Panc1 (cell line): ENCODE data around the gene ZCCHC24. TPM values are rescaled to one million over a fixed set of nuclear protein-coding genes. Genes with fewer than 3 reads are reported as not detected.

ENCODE experiments used
- ATAC-seq: fragments of 200-7000 bp; cut with Tn5 transposase; 2 replicates; pipeline ENCODE4 v1.9.1; 2020; ENCODE audit warnings: mild to moderate bottlenecking, moderate library complexity
- BruUV-seq: library from RNA; stranded (reverse); fragments of 400-500 nt; replicated peaks from 2 replicates; lab custom pipeline; 2021; lab: Mats Ljungman, UMichigan
- CTCF ChIA-PET: fragments of 300-600 bp; sonication (Branson Sonifier 250); formaldehyde crosslinking; loops from one replicate; lab custom pipeline; 2022; ENCODE audit warnings: antibody characterized with exemption; lab: Charles Lee
- POLR2A ChIA-PET: fragments of 300-600 bp; sonication (Branson Sonifier 250); formaldehyde crosslinking; loops from one replicate; lab custom pipeline; 2022; ENCODE audit warnings: antibody characterized with exemption; lab: Charles Lee
- DNase-seq: peaks from one replicate; pipeline ENCODE4 v3.0.0-alpha.2; 2010; ENCODE audit warnings: low read depth, low spot score
- H3K27ac ChIP-seq: 2 replicates; pipeline ENCODE4 v1.5.1; 2011; ENCODE audit warnings: mild to moderate bottlenecking, low read length, inconsistent platforms
- H3K27me3 ChIP-seq: fragments of 200-500 bp; sonication (Bioruptor generic); 2 replicates; pipeline ENCODE4 v1.6.0; 2014; ENCODE audit warnings: low read length, inconsistent platforms; ENCODE audit not compliant: control insufficient read depth, insufficient read depth
- H3K36me3 ChIP-seq: fragments of 200-500 bp; sonication (Bioruptor generic); 2 replicates; pipeline ENCODE4 v1.5.1; 2014; ENCODE audit warnings: inconsistent platforms, mild to moderate bottlenecking, low read length, moderate library complexity; ENCODE audit not compliant: control insufficient read depth, insufficient read depth
- H3K4me1 ChIP-seq: 2 replicates; pipeline ENCODE4 v1.5.1; 2011; ENCODE audit warnings: inconsistent platforms, mild to moderate bottlenecking, low read length, moderate library complexity; ENCODE audit not compliant: control insufficient read depth, insufficient read depth
- H3K4me3 ChIP-seq, 2 experiments: 2 replicates each; pipeline ENCODE4 v1.5.1; 2011 to 2012; ENCODE audit warnings: low read depth in 2 of 2, low read length in 2 of 2, mild to moderate bottlenecking in 2 of 2, inconsistent platforms in 1 of 2, moderate library complexity in 1 of 2
- H3K9me3 ChIP-seq: fragments of 200-500 bp; sonication (Bioruptor generic); 2 replicates; pipeline ENCODE4 v1.5.1; 2014; ENCODE audit warnings: low read depth, mild to moderate bottlenecking, inconsistent platforms, low read length, moderate library complexity; ENCODE audit not compliant: control insufficient read depth, insufficient read depth
- CTCF ChIP-seq: fragments of 450-650 bp; IDR thresholded peaks from 2 replicates; pipeline ENCODE4 v1.5.1; 2017; ENCODE audit warnings: mild to moderate bottlenecking
- POLR2AphosphoS5 ChIP-seq: IDR thresholded peaks from 2 replicates; pipeline ENCODE4 v1.6.1; 2012; ENCODE audit warnings: mild to moderate bottlenecking, low read depth, low read length, moderate library complexity
- REST ChIP-seq, 2 experiments: IDR thresholded peaks; 2 replicates each; pipeline ENCODE4 v1.6.1; 2011 to 2012; ENCODE audit warnings: low read depth in 2 of 2, control low read depth in 1 of 2, low read length in 1 of 2, mild to moderate bottlenecking in 1 of 2, moderate library complexity in 1 of 2; ENCODE audit not compliant: insufficient read depth in 1 of 2
- SIN3A ChIP-seq: IDR thresholded peaks from 2 replicates; pipeline ENCODE4 v1.6.1; 2012; ENCODE audit warnings: low read depth, mild to moderate bottlenecking, low read length, moderate library complexity, borderline replicate concordance; ENCODE audit not compliant: insufficient read depth
- TCF7L2 ChIP-seq: IDR thresholded peaks from 2 replicates; pipeline ENCODE4 v1.6.1; 2011; ENCODE audit warnings: mild to moderate bottlenecking, low read depth, low read length, inconsistent platforms
- in situ Hi-C: cut with HindIII; loops from 2 replicates; pipeline ENCODE4 v1.10.0; 2016; ENCODE audit warnings: low sequenced_read_pairs, low pct_unique_long_range_greater_than_20kb
- intact Hi-C: fragments of 100-400 bp; cut with micrococcal nuclease; formaldehyde crosslinking; loops from one replicate; pipeline ENCODE4 v1.10.0; 2022; ENCODE audit not compliant: unreplicated experiment
- total RNA-seq: library from RNA; stranded (reverse); gene quantifications from one replicate; pipeline ENCODE4 v1.2.1, GENCODE V29; 2021; ENCODE audit not compliant: unreplicated experiment

Gene ZCCHC24
- total RNA-seq, 1 experiment from 2014 or later, result 7.8 TPM

GRCh38 chr10:79449181-79450146, 4.0 kb upstream of the ZCCHC24 start:
- Histone ChIP-seq H3K9me3 (no peaks in the 10 kb centered on the region), H3K4me1 (peaks cover 8% of the 10 kb centered on the region), H3K27me3 (peaks cover 8% of the 10 kb centered on the region), H3K27ac (no peak overlapping the region), H3K4me3 (no peak overlapping the region), H3K36me3 (no peaks in the 10 kb centered on the region; the same call in 1 of the 2 replicates)
- POLR2A ChIA-PET, result interaction anchor here (0.6 kb wide), 1 partner anchor 1861 kb away, joined by 6 read pairs; no protein-coding TSS in a partner anchor
- TF ChIP-seq SIN3A, result no peak
- TF ChIP-seq REST (IDR thresholded peaks at IDR 0.05; ENCODE audit: insufficient read depth in 1 of 2, low read depth in 2 of 2, low read length in 1 of 2), result no peak
- no peak for TF ChIP-seq CTCF
- TF ChIP-seq TCF7L2, result no peak
- no peak for TF ChIP-seq POLR2AphosphoS5
- intact Hi-C loops (no loop called here), in situ Hi-C loops (no loop called here)
- BruUV-seq, result no TSS peak
- no peak for DNase-seq
- no peak for ATAC-seq
- CTCF ChIA-PET, result no interaction called here

GRCh38 chr10:79448732-79449049, 3.3 kb upstream of the ZCCHC24 start:
- Histone ChIP-seq H3K4me3 (no peak overlapping the region), H3K9me3 (no peaks in the 10 kb centered on the region), H3K27ac (no peak overlapping the region), H3K27me3 (peaks cover 2% of the 10 kb centered on the region; the same call in 1 of the 2 replicates), H3K36me3 (no peaks in the 10 kb centered on the region; the same call in 1 of the 2 replicates), H3K4me1 (peaks cover 16% of the 10 kb centered on the region)
- DNase-seq, result no peak
- ATAC-seq, result no peak
- no TSS peak for BruUV-seq
- POLR2A ChIA-PET, result interaction anchor here (0.6 kb wide), 1 partner anchor 1862 kb away, joined by 6 read pairs; no protein-coding TSS in a partner anchor
- in situ Hi-C loops, result no loop called here
- TF ChIP-seq TCF7L2 (no peak), SIN3A (no peak), CTCF (no peak), REST (IDR thresholded peaks at IDR 0.05; ENCODE audit: insufficient read depth in 1 of 2, low read depth in 2 of 2, low read length in 1 of 2) (no peak), POLR2AphosphoS5 (no peak)
- intact Hi-C loops, result no loop called here
- CTCF ChIA-PET, result no interaction called here
